ENCODE data around the gene DDT. TPM values are rescaled to one million over a fixed set of nuclear protein-coding genes. Genes with fewer than 3 reads are reported as not detected.
"Not testable (repeated sequence)": the region's sequence is repeated elsewhere in the genome, so short reads cannot be mapped to it uniquely, and the experiment has no call there.

DDT gene
- total RNA-seq, 1 donor from 2014 or later: 51.6 TPM

GRCh38 chr22:23989583-23990244, 15.5 kb upstream of the DDT start:
- not testable (repeated sequence) for DNase-seq

- DNase-seq: not testable (repeated sequence)
These were observed 12.4 kb upstream of the DDT start for GRCh38 chr22:23986538-23987178.

GRCh38 chr22:23986089-23986488, 11.8 kb upstream of the DDT start:
- not testable (repeated sequence) for DNase-seq

GRCh38 chr22:23984430-23984829, 10.2 kb upstream of the DDT start:
- no peak for DNase-seq

- not testable (repeated sequence) for DNase-seq
These were observed 6.3 kb upstream of the DDT start for GRCh38 chr22:23980567-23980966.

GRCh38 chr22:23979557-23980240, 5.5 kb upstream of the DDT start, which contains the start of gene GSTT2:
TSS of gene GSTT2 (plus strand) at chr22:23980134.
- DNase-seq: not testable (repeated sequence)

GRCh38 chr22:23977304-23977703, 3.1 kb upstream of the DDT start:
- DNase-seq: not testable (repeated sequence)

GRCh38 chr22:23974836-23975352, 653 bp upstream of the DDT start:
- DNase-seq: not testable (repeated sequence)

GRCh38 chr22:23971927-23972326, 2.3 kb downstream of the DDT start:
- not testable (repeated sequence) for DNase-seq

- DNase-seq: no peak
These were observed 3.3 kb downstream of the DDT start for GRCh38 chr22:23970816-23971486.

- no peak for DNase-seq
These were observed 4.0 kb downstream of the DDT start for GRCh38 chr22:23970201-23970641.

GRCh38 chr22:23969071-23969470, 5.2 kb downstream of the DDT start:
- DNase-seq: no peak

GRCh38 chr22:23966568-23966967, 7.7 kb downstream of the DDT start, which contains the start of gene DDTL:
TSS of gene DDTL (plus strand) at chr22:23966888. CDS start at chr22:23966915, 27 bp downstream.
- not testable (repeated sequence) for DNase-seq

- not testable (repeated sequence) for DNase-seq
These were observed 8.1 kb downstream of the DDT start for GRCh38 chr22:23966094-23966493.

GRCh38 chr22:23961084-23961771, 13.0 kb downstream of the DDT start, which contains the start of gene GSTT2B:
TSS of gene GSTT2B (minus strand) at chr22:23961195. CDS start at chr22:23961131, 64 bp downstream.
- not testable (repeated sequence) for DNase-seq

GRCh38 chr22:23956301-23956900, 17.8 kb downstream of the DDT start:
- DNase-seq: peak; percentile 33

- DNase-seq: not testable (repeated sequence)
These were observed 18.4 kb downstream of the DDT start for GRCh38 chr22:23955886-23956285.

GRCh38 chr22:23954991-23955305, 19.3 kb downstream of the DDT start:
- not testable (repeated sequence) for DNase-seq

GRCh38 chr22:23954193-23954990, 19.8 kb downstream of the DDT start:
- DNase-seq: not testable (repeated sequence)

- not testable (repeated sequence) for DNase-seq
These were observed 20.8 kb downstream of the DDT start for GRCh38 chr22:23953485-23953884.
